Measurements from ENCODE around the gene SLC7A9.
"Not testable (repeated sequence)": the region's sequence is repeated elsewhere in the genome, so short reads cannot be mapped to it uniquely, and the experiment has no call there.

Gene SLC7A9

GRCh38 chr19:32864318-32865007 is 5.1 kb downstream of the SLC7A9 start:
- no peak for DNase-seq

- DNase-seq = no peak
Measured at GRCh38 chr19:32863841-32864240, 5.7 kb downstream of the SLC7A9 start.

- DNase-seq = no peak
Measured at GRCh38 chr19:32863301-32863700, 6.3 kb downstream of the SLC7A9 start.

- no peak for DNase-seq
Measured at GRCh38 chr19:32862741-32863140, 6.8 kb downstream of the SLC7A9 start.

- DNase-seq = no peak
Measured at GRCh38 chr19:32862173-32862572, 7.4 kb downstream of the SLC7A9 start.

- DNase-seq = no peak
Measured at GRCh38 chr19:32861596-32861995, 8.0 kb downstream of the SLC7A9 start.

- DNase-seq = no peak
Measured at GRCh38 chr19:32859591-32859990, 10.0 kb downstream of the SLC7A9 start.

GRCh38 chr19:32858559-32858958 is 11.0 kb downstream of the SLC7A9 start:
- DNase-seq = no peak

GRCh38 chr19:32858155-32858554 is 11.4 kb downstream of the SLC7A9 start:
- no peak for DNase-seq

- no peak for DNase-seq
Measured at GRCh38 chr19:32857584-32857983, 12.0 kb downstream of the SLC7A9 start.

- DNase-seq = not testable (repeated sequence)
Measured at GRCh38 chr19:32856818-32857217, 12.7 kb downstream of the SLC7A9 start.

GRCh38 chr19:32852216-32852615 is 17.4 kb downstream of the SLC7A9 start:
- DNase-seq = no peak

GRCh38 chr19:32848035-32848434 is 21.5 kb downstream of the SLC7A9 start:
- DNase-seq = not testable (repeated sequence)

GRCh38 chr19:32843716-32844245 is 25.8 kb downstream of the SLC7A9 start:
- no peak for DNase-seq

- no peak for DNase-seq
Measured at GRCh38 chr19:32842061-32842460, 27.5 kb downstream of the SLC7A9 start.

- DNase-seq = no peak
Measured at GRCh38 chr19:32837531-32837930, 32.0 kb downstream of the SLC7A9 start.

- not testable (repeated sequence) for DNase-seq
Measured at GRCh38 chr19:32833388-32833787, 36.2 kb downstream of the SLC7A9 start.

GRCh38 chr19:32832825-32833224 is 36.7 kb downstream of the SLC7A9 start:
- not testable (repeated sequence) for DNase-seq

GRCh38 chr19:32832094-32832493 is 37.5 kb downstream of the SLC7A9 start:
- not testable (repeated sequence) for DNase-seq

- no peak for DNase-seq
Measured at GRCh38 chr19:32831611-32832010, 38.0 kb downstream of the SLC7A9 start.

GRCh38 chr19:32830231-32831014 is 39.1 kb downstream of the SLC7A9 start:
- no peak for DNase-seq

GRCh38 chr19:32829345-32829896 is 40.1 kb downstream of the SLC7A9 start:
- no peak for DNase-seq

All from amygdala (tissue), 56 donors.